SK-N-SH (cell line): ENCODE measurements around the gene PRELP. TPM values are rescaled to one million over a fixed set of nuclear protein-coding genes. Genes with fewer than 3 reads are reported as not detected.

Experiments
- CTCF ChIA-PET: fragments of 300-600, 350-600 bp; formaldehyde crosslinking; extraction: SDS; loops from one replicate; lab custom pipeline; 2021; lab: Yijun Ruan, JAX
- POLR2A ChIA-PET: fragments of 350-600 bp; sonication (Branson Sonifier 250); formaldehyde crosslinking; extraction: SDS; loops from one replicate; lab custom pipeline; 2020; ENCODE audit warnings: antibody characterized with exemption, inconsistent platforms; lab: Yijun Ruan, JAX
- DNase-seq: peaks from one replicate; pipeline ENCODE4 v3.0.0; 2012
- H2AFZ ChIP-seq: fragments of 200-600 bp; sonication (generic); 2 replicates; pipeline ENCODE4 v1.8.1; 2016; ENCODE audit warnings: antibody characterized with exemption, mild to moderate bottlenecking, low read depth
- H3F3A ChIP-seq: fragments of 200-600 bp; sonication (generic); replicated peaks from 2 replicates; pipeline ENCODE3; 2016; ENCODE audit warnings: antibody characterized with exemption, mild to moderate bottlenecking; ENCODE audit not compliant: insufficient read depth
- H3K27ac ChIP-seq, 2 experiments: fragments of 200-500 bp in 1 of 2; fragments of 200-600 bp in 1 of 2; sonication (Bioruptor generic) in 1 of 2; sonication (generic), shearing (Covaris generic) in 1 of 2; 2 replicates each; pipeline versions ENCODE4 v1.5.1 to v1.6.1; 2014 to 2016; ENCODE audit warnings: low read depth in 2 of 2, inconsistent platforms in 1 of 2, low read length in 1 of 2, mild to moderate bottlenecking in 1 of 2, mixed read lengths in 1 of 2
- H3K27me3 ChIP-seq: fragments of 200-600 bp; sonication (generic), shearing (Covaris generic); 2 replicates; pipeline ENCODE4 v1.6.1; 2016; ENCODE audit warnings: mixed run types; ENCODE audit not compliant: insufficient read depth
- H3K36me3 ChIP-seq, 2 experiments: fragments of 200-500 bp in 1 of 2; fragments of 200-600 bp in 1 of 2; sonication (Bioruptor generic) in 1 of 2; sonication (generic) in 1 of 2; replicated peaks in 1 of 2; 2 replicates each; pipeline versions ENCODE3 to v1.5.1; 2014 to 2016; ENCODE audit warnings: low read length in 1 of 2, mild to moderate bottlenecking in 1 of 2; ENCODE audit not compliant: insufficient read depth in 2 of 2, control insufficient read depth in 1 of 2
- H3K4me1 ChIP-seq, 2 experiments: fragments of 200-500 bp in 1 of 2; fragments of 200-600 bp in 1 of 2; sonication (Bioruptor generic) in 1 of 2; sonication (generic), shearing (Covaris generic) in 1 of 2; 2 replicates each; pipeline versions ENCODE4 v1.5.1 to v1.6.1; 2014 to 2016; ENCODE audit warnings: low read depth in 1 of 2, low read length in 1 of 2, mixed run types in 1 of 2; ENCODE audit not compliant: insufficient read depth in 2 of 2, control insufficient read depth in 1 of 2
- H3K4me2 ChIP-seq: fragments of 200-600 bp; sonication (generic), shearing (Covaris generic); 2 replicates; pipeline ENCODE4 v1.6.1; 2017; ENCODE audit warnings: mixed run types
- H3K4me3 ChIP-seq, 2 experiments: fragments of 200-500 bp in 1 of 2; fragments of 200-600 bp in 1 of 2; sonication (Bioruptor generic) in 1 of 2; sonication (generic), shearing (Covaris generic) in 1 of 2; 2 replicates each; pipeline versions ENCODE4 v1.5.1 to v1.8.1; 2014 to 2016; ENCODE audit warnings: low read depth in 2 of 2, inconsistent platforms in 1 of 2, low read length in 1 of 2, mild to moderate bottlenecking in 1 of 2, mixed read lengths in 1 of 2, moderate library complexity in 1 of 2
- H3K79me2 ChIP-seq: fragments of 200-600 bp; sonication (generic); 2 replicates; pipeline ENCODE4 v1.8.1; 2017; ENCODE audit warnings: mild to moderate bottlenecking; ENCODE audit not compliant: insufficient read depth
- H3K9ac ChIP-seq: fragments of 200-600 bp; sonication (generic); 2 replicates; pipeline ENCODE4 v1.6.1; 2017; ENCODE audit warnings: mixed run types
- H3K9me2 ChIP-seq: fragments of 200-600 bp; sonication (generic); 2 replicates; pipeline ENCODE4 v1.6.1; 2017; ENCODE audit warnings: mixed run types
- H3K9me3 ChIP-seq: fragments of 200-600 bp; sonication (generic); 2 replicates; pipeline ENCODE4 v1.6.1; 2017; ENCODE audit warnings: mixed run types, mild to moderate bottlenecking, moderate library complexity
- H4K20me1 ChIP-seq: fragments of 200-600 bp; sonication (generic); 2 replicates; pipeline ENCODE4 v1.6.1; 2017; ENCODE audit warnings: mild to moderate bottlenecking, mixed run types; ENCODE audit not compliant: insufficient read depth
- EP300 ChIP-seq, 2 experiments: IDR thresholded peaks; 2 replicates each; pipeline versions ENCODE4 v1.4.0 to v1.6.1; 2012; ENCODE audit warnings: borderline replicate concordance in 1 of 2, low read depth in 1 of 2, low read length in 1 of 2
- EZH2phosphoT487 ChIP-seq: fragments of 200-600 bp; sonication (generic); IDR thresholded peaks from 2 replicates; pipeline ENCODE4 v1.6.1; 2017; ENCODE audit warnings: low read depth, mixed run types, mild to moderate bottlenecking, antibody characterized with exemption, moderate library complexity, borderline replicate concordance
- GATA2 ChIP-seq: sonication (generic); formaldehyde crosslinking; IDR thresholded peaks from 2 replicates; pipeline ENCODE4 v1.5.0; 2020; ENCODE audit warnings: mild to moderate bottlenecking, missing genetic modification reagents
- JUND ChIP-seq: IDR thresholded peaks from 2 replicates; pipeline ENCODE4 v1.4.0; 2012
- MAX ChIP-seq: IDR thresholded peaks from 2 replicates; pipeline ENCODE4 v1.4.0; 2012; ENCODE audit warnings: low read depth
- MXI1 ChIP-seq: IDR thresholded peaks from 2 replicates; pipeline ENCODE4 v1.6.1; 2012; ENCODE audit warnings: mild to moderate bottlenecking, low read depth, low read length, improper control_type of control experiment
- NFIC ChIP-seq: IDR thresholded peaks from 2 replicates; pipeline ENCODE4 v1.4.0; 2012; ENCODE audit warnings: borderline replicate concordance
- NRF1 ChIP-seq: IDR thresholded peaks from 2 replicates; pipeline ENCODE4 v1.6.1; 2012; ENCODE audit warnings: low read depth, mild to moderate bottlenecking, low read length
- POLR2AphosphoS5 ChIP-seq: IDR thresholded peaks from 2 replicates; pipeline ENCODE4 v1.6.1; 2012; ENCODE audit warnings: low read depth, low read length
- RAD21 ChIP-seq: IDR thresholded peaks from 2 replicates; pipeline ENCODE4 v1.6.1; 2012; ENCODE audit warnings: mild to moderate bottlenecking, low read length
- RFX5 ChIP-seq: IDR thresholded peaks from 2 replicates; pipeline ENCODE4 v1.6.1; 2012; ENCODE audit warnings: mild to moderate bottlenecking, improper control_type of control experiment, low read length
- RXRA ChIP-seq: IDR thresholded peaks from 2 replicates; pipeline ENCODE4 v1.4.0; 2012; ENCODE audit warnings: low read depth, mild to moderate bottlenecking, borderline replicate concordance
- SIN3A ChIP-seq: IDR thresholded peaks from 2 replicates; pipeline ENCODE4 v1.6.1; 2012; ENCODE audit warnings: low read depth, mild to moderate bottlenecking, low read length, moderate library complexity, borderline replicate concordance
- SMC3 ChIP-seq: IDR thresholded peaks from 2 replicates; pipeline ENCODE4 v1.6.1; 2012; ENCODE audit warnings: low read depth, low read length, improper control_type of control experiment
- TCF12 ChIP-seq: IDR thresholded peaks from 2 replicates; pipeline ENCODE4 v1.4.0; 2012
- TEAD4 ChIP-seq: IDR thresholded peaks from 2 replicates; pipeline ENCODE4 v1.4.0; 2012; ENCODE audit warnings: mild to moderate bottlenecking, borderline replicate concordance; ENCODE audit not compliant: insufficient read depth
- YY1 ChIP-seq: IDR thresholded peaks from 2 replicates; pipeline ENCODE4 v1.4.0; 2012; ENCODE audit warnings: low read depth, mild to moderate bottlenecking
- WGBS: methylation state at CpG from one replicate; pipeline ENCODE4 v1.1.6; 2017; ENCODE audit warnings: low lambda C conversion rate; 5-methylcytosine and 5-hydroxymethylcytosine counted together
- polyA plus RNA-seq, 3 experiments: library from polyadenylated mRNA; depleted of rRNA; stranded (reverse); fragments of >200 nt; gene quantifications; 2 replicates each; pipeline ENCODE4 v1.2.3, GENCODE V29; 2012
- TF ChIP-seq, protein P1 (sequence below): fragments of 150-350 bp; IDR thresholded peaks from 2 replicates; pipeline ENCODE4 v1.6.1; 2017; ENCODE audit warnings: antibody characterized with exemption, low read length, low read depth, borderline replicate concordance
- TF ChIP-seq, protein P2 (sequence below): IDR thresholded peaks from 2 replicates; pipeline ENCODE4; 2012
- TF ChIP-seq, protein P3 (sequence below): IDR thresholded peaks from 2 replicates; pipeline ENCODE4 v1.4.0; 2012; ENCODE audit warnings: low read depth, borderline replicate concordance

Gene PRELP
- polyA plus RNA-seq, 1 of the 3 experiments (the other 2 are of a cell fraction): 0.48 TPM

DNA sequence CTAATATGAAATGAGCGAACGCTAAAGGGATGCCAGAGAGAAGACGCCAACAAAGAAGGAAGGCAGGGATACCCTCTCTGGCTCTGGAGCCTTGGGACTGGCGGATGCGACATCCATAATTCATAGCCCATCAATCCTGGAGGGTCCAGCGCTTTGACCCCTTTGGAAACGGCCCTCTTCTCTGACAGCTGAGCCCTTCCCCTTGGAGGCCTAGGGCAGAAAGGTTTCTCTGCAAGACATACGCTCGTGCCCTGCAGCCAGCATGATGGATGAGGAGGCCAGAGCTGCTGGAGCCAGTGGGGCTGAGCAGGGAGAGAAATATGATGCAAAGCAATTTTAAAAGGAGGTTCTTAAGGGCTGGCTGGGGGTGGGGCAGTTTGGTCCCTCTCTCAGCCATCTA, 40.6 kb downstream of the PRELP start:
- no peak overlapping the region for H3K4me3 ChIP-seq
- 97% methylated on average over 9 of the region's 9 CpGs for WGBS
- H4K20me1 ChIP-seq: no peaks in the 10 kb centered on the region
- TF ChIP-seq MXI1: no peak
- no peak for TF ChIP-seq GATA2
- no peak for TF ChIP-seq YY1
- no peak for TF ChIP-seq TEAD4
- TF ChIP-seq EZH2phosphoT487: no peak
- no peak for TF ChIP-seq SMC3
- no peak for TF ChIP-seq RFX5
- TF ChIP-seq RAD21: no peak
- no peak for TF ChIP-seq TCF12
- TF ChIP-seq, protein P1, sequence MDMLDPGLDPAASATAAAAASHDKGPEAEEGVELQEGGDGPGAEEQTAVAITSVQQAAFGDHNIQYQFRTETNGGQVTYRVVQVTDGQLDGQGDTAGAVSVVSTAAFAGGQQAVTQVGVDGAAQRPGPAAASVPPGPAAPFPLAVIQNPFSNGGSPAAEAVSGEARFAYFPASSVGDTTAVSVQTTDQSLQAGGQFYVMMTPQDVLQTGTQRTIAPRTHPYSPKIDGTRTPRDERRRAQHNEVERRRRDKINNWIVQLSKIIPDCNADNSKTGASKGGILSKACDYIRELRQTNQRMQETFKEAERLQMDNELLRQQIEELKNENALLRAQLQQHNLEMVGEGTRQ: no peak
- TF ChIP-seq, protein P2, sequence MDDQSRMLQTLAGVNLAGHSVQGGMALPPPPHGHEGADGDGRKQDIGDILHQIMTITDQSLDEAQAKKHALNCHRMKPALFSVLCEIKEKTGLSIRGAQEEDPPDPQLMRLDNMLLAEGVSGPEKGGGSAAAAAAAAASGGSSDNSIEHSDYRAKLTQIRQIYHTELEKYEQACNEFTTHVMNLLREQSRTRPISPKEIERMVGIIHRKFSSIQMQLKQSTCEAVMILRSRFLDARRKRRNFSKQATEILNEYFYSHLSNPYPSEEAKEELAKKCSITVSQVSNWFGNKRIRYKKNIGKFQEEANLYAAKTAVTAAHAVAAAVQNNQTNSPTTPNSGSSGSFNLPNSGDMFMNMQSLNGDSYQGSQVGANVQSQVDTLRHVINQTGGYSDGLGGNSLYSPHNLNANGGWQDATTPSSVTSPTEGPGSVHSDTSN: no peak
- no peak for TF ChIP-seq RXRA
- TF ChIP-seq JUND: no peak
- TF ChIP-seq EP300 (IDR thresholded peaks at IDR 0.05; ENCODE audit: borderline replicate concordance in 1 of 2, low read depth in 1 of 2, low read length in 1 of 2): no peak
- no peak for TF ChIP-seq NRF1
- TF ChIP-seq MAX: no peak
- no peak for TF ChIP-seq NFIC
- DNase-seq: no peak
- no peak overlapping the region for H2AFZ ChIP-seq
- no peak overlapping the region for H3K27ac ChIP-seq
- POLR2A ChIA-PET: no interaction called here
- no peaks in the 10 kb centered on the region for H3K27me3 ChIP-seq
- CTCF ChIA-PET: interaction anchor here (1.2 to 10.1 kb wide), 3 partner anchors 10 to 186 kb away, joined by 3 to 49 read pairs (median 20); partner anchors contain the start of gene ATP2B4
- H3K4me2 ChIP-seq: no peak overlapping the region
- peaks cover 31% of the 10 kb centered on the region for H3F3A ChIP-seq
- H3K4me1 ChIP-seq: peaks cover 39 to 42% of the 10 kb centered on the region in 2 experiments
- H3K79me2 ChIP-seq: peaks cover 4% of the 10 kb centered on the region; the same call in 1 of the 2 replicates
- no peaks in the 10 kb centered on the region for H3K36me3 ChIP-seq
- no peak overlapping the region for H3K9ac ChIP-seq
- H3K9me2 ChIP-seq: no peaks in the 10 kb centered on the region
- no peaks in the 10 kb centered on the region for H3K9me3 ChIP-seq

DNA sequence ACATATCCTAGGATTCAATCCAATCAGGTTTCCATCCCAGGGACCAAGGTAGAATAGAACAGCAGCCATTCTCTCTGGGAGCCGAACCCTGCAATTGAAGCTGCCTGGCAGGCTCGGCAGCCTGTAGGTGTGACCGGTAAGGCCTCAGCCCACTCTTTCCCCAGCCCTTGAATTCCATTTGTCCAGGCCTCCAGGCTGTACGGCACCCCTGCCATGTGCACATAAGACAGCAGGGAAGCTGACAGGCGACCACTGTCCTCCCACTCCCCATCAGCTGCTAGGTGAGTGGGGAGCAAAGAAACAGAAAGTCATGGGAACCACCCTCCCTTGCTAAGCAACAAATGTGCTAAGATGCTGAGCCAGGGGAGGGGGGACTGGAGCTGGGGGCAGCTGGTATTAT, 41.3 kb downstream of the PRELP start:
- H3K4me3 ChIP-seq: no peak overlapping the region
- ChIA-PET CTCF (interaction anchor here (0.6 to 10.1 kb wide), 4 partner anchors 11 to 185 kb away, joined by 3 to 49 read pairs (median 12); partner anchors contain the start of gene ATP2B4), POLR2A (no interaction called here)
- H3K4me1 ChIP-seq: peaks cover 47 to 49% of the 10 kb centered on the region in 2 experiments
- no peak for DNase-seq
- H3K27me3 ChIP-seq: no peaks in the 10 kb centered on the region
- peaks cover 31% of the 10 kb centered on the region for H3F3A ChIP-seq
- H3K27ac ChIP-seq: no peak overlapping the region
- H3K36me3 ChIP-seq: no peaks in the 10 kb centered on the region
- no peak overlapping the region for H3K9ac ChIP-seq
- H3K4me2 ChIP-seq: no peak overlapping the region
- no peak overlapping the region for H2AFZ ChIP-seq
- H4K20me1 ChIP-seq: no peaks in the 10 kb centered on the region
- H3K9me2 ChIP-seq: no peaks in the 10 kb centered on the region
- peaks cover 4% of the 10 kb centered on the region; the same call in 1 of the 2 replicates for H3K79me2 ChIP-seq
- 72% methylated on average over 5 of the region's 5 CpGs for WGBS
- H3K9me3 ChIP-seq: no peaks in the 10 kb centered on the region
- no peak for TF ChIP-seq RFX5
- TF ChIP-seq POLR2AphosphoS5: no peak
- no peak for TF ChIP-seq RXRA
- TF ChIP-seq SIN3A: no peak
- TF ChIP-seq TCF12: no peak
- TF ChIP-seq, protein P3, sequence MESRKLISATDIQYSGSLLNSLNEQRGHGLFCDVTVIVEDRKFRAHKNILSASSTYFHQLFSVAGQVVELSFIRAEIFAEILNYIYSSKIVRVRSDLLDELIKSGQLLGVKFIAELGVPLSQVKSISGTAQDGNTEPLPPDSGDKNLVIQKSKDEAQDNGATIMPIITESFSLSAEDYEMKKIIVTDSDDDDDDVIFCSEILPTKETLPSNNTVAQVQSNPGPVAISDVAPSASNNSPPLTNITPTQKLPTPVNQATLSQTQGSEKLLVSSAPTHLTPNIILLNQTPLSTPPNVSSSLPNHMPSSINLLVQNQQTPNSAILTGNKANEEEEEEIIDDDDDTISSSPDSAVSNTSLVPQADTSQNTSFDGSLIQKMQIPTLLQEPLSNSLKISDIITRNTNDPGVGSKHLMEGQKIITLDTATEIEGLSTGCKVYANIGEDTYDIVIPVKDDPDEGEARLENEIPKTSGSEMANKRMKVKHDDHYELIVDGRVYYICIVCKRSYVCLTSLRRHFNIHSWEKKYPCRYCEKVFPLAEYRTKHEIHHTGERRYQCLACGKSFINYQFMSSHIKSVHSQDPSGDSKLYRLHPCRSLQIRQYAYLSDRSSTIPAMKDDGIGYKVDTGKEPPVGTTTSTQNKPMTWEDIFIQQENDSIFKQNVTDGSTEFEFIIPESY: no peak
- no peak for TF ChIP-seq TEAD4
- TF ChIP-seq RAD21: no peak
- TF ChIP-seq, protein P1: no peak
- TF ChIP-seq JUND: no peak
- TF ChIP-seq GATA2: no peak
- TF ChIP-seq, protein P2: no peak
